HG03575 (cell line): ENCODE measurements around the gene DHCR24.

Experiments used
- ATAC-seq: cut with Tn5 transposase; IDR thresholded peaks from one replicate; pipeline ENCODE4 v1.9.1; 2021; ENCODE audit not compliant: unreplicated experiment, insufficient number of reproducible peaks, low FRiP score; ENCODE audit errors: extremely low read depth

DHCR24 gene

GRCh38 chr1:54809496-54810074 is 77.4 kb downstream of the DHCR24 start:
- ATAC-seq, result no peak

- ATAC-seq, result no peak
These were observed 78.4 kb downstream of the DHCR24 start for GRCh38 chr1:54808443-54809207.

GRCh38 chr1:54807756-54808155 is 79.2 kb downstream of the DHCR24 start:
- ATAC-seq, result no peak

DNA sequence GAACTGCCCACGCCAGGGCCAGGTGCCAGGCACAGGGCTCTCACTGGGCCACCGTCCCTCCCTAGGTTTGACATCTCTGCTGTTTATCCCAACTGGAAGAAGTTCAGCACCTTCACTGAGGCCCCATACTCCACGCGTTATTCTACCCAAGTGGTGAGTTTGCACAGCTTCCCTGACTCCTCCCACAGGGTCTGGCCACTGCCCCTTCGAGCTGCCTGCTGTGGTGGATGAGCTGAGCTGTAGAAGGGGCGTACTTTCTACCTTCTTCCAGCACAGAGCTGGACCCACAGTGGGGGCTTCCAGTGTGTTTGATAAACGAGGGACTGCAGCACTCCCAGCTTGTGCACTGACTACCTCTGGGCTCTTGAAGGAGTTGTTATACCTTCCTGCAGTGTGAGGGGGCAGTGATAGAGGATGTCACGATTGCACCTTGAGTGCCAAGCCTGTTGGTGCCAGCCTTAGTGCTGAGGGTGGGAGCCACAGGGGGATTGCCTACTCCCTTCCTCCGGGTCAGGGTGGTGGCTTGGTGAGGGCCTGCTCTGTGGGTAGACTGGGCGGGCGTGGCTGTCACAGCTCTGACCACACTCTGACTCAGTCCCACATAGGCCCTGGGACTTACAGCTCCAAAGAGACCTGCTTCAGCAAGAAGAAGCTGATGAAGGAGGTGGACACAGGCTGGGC is 79.9 kb downstream of the DHCR24 start:
- ATAC-seq, result no peak

DNA sequence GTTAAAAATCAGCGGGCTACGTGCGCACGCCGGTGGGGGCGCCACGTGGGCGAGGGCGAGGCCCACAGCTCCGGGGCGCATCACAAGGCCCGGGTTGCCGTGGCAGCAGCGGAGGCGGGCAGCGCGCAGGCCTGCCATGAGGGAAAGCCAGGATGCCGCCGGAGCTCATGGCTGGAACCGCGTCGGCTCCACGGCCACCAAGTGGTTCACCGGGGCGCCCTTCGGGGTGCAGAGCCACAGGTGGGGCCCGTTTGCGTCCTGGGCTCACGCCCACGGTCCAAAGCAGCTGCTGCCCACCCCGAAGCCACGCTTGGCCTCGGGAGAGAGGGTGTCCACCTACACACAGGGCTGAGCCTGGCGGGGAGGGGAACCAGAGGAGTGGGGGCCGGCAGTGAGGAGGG is 81.0 kb downstream of the DHCR24 start:
- ATAC-seq, result no peak

DNA sequence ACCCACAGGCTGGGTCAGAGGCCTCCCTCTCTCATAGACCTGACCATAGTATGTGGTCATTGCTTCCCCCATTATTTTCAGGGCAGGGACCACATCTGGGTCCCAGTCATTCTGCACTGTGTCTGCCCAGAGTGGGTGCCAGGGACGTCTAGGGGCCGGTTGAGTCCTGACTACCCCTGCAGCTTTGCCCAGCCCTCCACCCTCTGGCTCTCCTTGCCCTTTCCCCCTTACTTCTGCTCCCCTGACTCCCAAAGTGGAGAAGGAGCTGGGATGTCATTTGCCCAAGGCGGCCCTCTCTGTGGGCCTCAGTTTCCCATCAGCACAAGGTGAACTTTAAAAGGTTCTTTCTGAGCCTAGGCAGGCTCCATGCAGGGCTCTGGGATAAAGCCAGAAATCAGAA is 81.5 kb downstream of the DHCR24 start:
- no peak for ATAC-seq

- ATAC-seq, result no peak
These were observed 82.4 kb downstream of the DHCR24 start for GRCh38 chr1:54804471-54805132.

GRCh38 chr1:54803761-54804470 is 83.1 kb downstream of the DHCR24 start:
- ATAC-seq, result no peak

DNA sequence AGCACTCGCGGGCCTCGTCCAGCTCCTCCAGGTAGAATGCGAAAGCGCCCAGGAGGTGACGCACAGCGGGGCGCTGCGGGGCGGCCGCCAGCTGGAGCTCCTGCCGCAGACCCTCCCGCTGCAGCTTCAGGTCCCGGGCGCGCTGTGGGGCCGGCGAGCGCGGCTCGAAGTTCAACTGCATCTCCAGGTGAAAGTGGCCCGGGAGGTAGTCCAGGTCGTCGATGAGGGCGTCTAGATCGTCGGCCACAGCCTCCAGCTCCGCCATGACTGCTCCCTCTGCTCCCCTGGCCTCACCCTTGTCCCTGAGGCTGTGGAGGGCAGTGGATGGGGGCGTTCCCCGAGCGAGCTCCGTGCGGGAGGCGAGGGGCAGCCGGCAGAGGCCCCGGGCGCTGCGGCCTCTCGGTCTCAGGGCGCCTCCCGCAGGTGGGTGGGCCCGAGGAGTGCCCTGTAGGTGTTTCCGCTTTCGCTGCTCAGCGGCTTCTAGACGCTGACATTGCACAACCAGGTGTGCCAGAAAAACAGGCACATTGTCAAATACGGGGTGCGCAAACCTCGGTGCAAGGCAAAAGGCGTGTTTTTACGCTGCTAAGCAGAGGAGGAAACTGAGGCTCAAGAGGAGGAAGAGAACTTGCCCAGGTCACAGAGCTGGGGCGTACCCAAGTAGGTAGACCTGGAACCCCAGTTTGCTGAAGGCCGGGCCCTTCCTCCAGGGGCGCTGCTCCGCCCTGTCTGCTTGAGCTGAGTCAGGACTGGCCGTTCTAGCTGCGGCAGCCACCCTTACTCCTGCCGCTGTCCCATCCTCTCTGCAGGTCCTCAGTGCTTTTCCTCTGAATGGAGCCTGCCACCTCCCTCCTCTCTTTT is 85.9 kb downstream of the DHCR24 start, which contains the start of gene TTC22:
TSS of gene TTC22 (minus strand) at position 425 of the 861 bp plus-strand sequence. CDS start at position 265, 160 bp downstream.
- no peak for ATAC-seq

- no peak for ATAC-seq
These were observed 86.7 kb downstream of the DHCR24 start for GRCh38 chr1:54800041-54800898.
